ENCODE data around the gene STXBP1.

GRCh38 chr9:127728808-127729207 is 116.7 kb downstream of the STXBP1 start:
- TF ChIP-seq POLR2AphosphoS5 (IDR thresholded peaks at IDR 0.05; ENCODE audit: low read depth, low read length) (no peak), POLR2A (IDR thresholded peaks at IDR 0.05; ENCODE audit: low read depth, low read length) (no peak), PAX5 (IDR thresholded peaks at IDR 0.05; ENCODE audit: insufficient read depth, low read length, severe bottlenecking) (no peak), SPI1 (IDR thresholded peaks at IDR 0.05; ENCODE audit: low read depth, low read length) (no peak)
